IPS DF 6.9 (cell line): ENCODE measurements around the gene PPP1R16B.
"Not testable (repeated sequence)": the region's sequence is repeated elsewhere in the genome, so short reads cannot be mapped to it uniquely, and the experiment has no call there.

Experiments used
- DNase-seq: peaks from one replicate; pipeline ENCODE4 v3.0.0-alpha.2; 2013; ENCODE audit warnings: low read depth, low spot score
- H3K27ac ChIP-seq: one replicate; pipeline ENCODE4 v1.5.1; 2013; ENCODE audit warnings: low read length, control low read depth
- H3K27me3 ChIP-seq: 2 replicates; pipeline ENCODE4 v1.6.1; 2013; ENCODE audit warnings: mild to moderate bottlenecking, low read length; ENCODE audit not compliant: control insufficient read depth, insufficient read depth
- H3K36me3 ChIP-seq: 2 replicates; pipeline ENCODE4 v1.6.1; 2013; ENCODE audit warnings: low read length; ENCODE audit not compliant: control insufficient read depth, insufficient read depth
- H3K4me1 ChIP-seq: 2 replicates; pipeline ENCODE4 v1.6.1; 2013; ENCODE audit warnings: low read length; ENCODE audit not compliant: control insufficient read depth, insufficient read depth
- H3K4me3 ChIP-seq: 2 replicates; pipeline ENCODE4 v1.5.1; 2013; ENCODE audit warnings: mild to moderate bottlenecking, low read length
- H3K9me3 ChIP-seq: 2 replicates; pipeline ENCODE4 v1.6.1; 2013; ENCODE audit warnings: low read length, inconsistent platforms; ENCODE audit not compliant: control insufficient read depth, insufficient read depth
- WGBS: extraction: QIAGEN DNeasy Blood & Tissue Kit; methylation state at CpG from one replicate; pipeline ENCODE4 v1.1.7; 2013; ENCODE audit warnings: mixed read lengths, missing lambda C conversion rate; ENCODE audit not compliant: insufficient read length, insufficient coverage; 5-methylcytosine and 5-hydroxymethylcytosine counted together

PPP1R16B gene

GRCh38 chr20:38847840-38848239, 42.3 kb downstream of the PPP1R16B start:
- Histone ChIP-seq H3K36me3 (no peaks in the 10 kb centered on the region), H3K27ac (no peak overlapping the region), H3K4me3 (no peak overlapping the region), H3K9me3 (no peaks in the 10 kb centered on the region), H3K27me3 (no peaks in the 10 kb centered on the region), H3K4me1 (no peaks in the 10 kb centered on the region)
- no peak for DNase-seq
- no CpG with 5 or more reads among the region's 1 CpG for WGBS

- no CpG with 5 or more reads among the region's 8 CpGs for WGBS
- Histone ChIP-seq H3K27me3 (no peaks in the 10 kb centered on the region), H3K36me3 (no peaks in the 10 kb centered on the region), H3K4me1 (no peaks in the 10 kb centered on the region), H3K27ac (no peak overlapping the region), H3K4me3 (no peak overlapping the region), H3K9me3 (no peaks in the 10 kb centered on the region)
- no peak for DNase-seq
Observed at GRCh38 chr20:38853759-38854158, 48.3 kb downstream of the PPP1R16B start.

GRCh38 chr20:38854654-38855066, 49.2 kb downstream of the PPP1R16B start:
- H3K4me1 ChIP-seq = no peaks in the 10 kb centered on the region
- H3K9me3 ChIP-seq = no peaks in the 10 kb centered on the region
- H3K27ac ChIP-seq = no peak overlapping the region
- no peak for DNase-seq
- H3K4me3 ChIP-seq = no peak overlapping the region
- no peaks in the 10 kb centered on the region for H3K36me3 ChIP-seq
- no CpG with 5 or more reads among the region's 3 CpGs for WGBS
- no peaks in the 10 kb centered on the region for H3K27me3 ChIP-seq

- H3K4me3 ChIP-seq = no peak overlapping the region
- no peak for DNase-seq
- no peaks in the 10 kb centered on the region for H3K9me3 ChIP-seq
- no CpG with 5 or more reads among the region's 5 CpGs for WGBS
- no peaks in the 10 kb centered on the region for H3K36me3 ChIP-seq
- H3K27ac ChIP-seq = no peak overlapping the region
- no peaks in the 10 kb centered on the region for H3K27me3 ChIP-seq
- no peaks in the 10 kb centered on the region for H3K4me1 ChIP-seq
Observed at GRCh38 chr20:38855356-38855755, 49.9 kb downstream of the PPP1R16B start.

GRCh38 chr20:38856570-38856969, 51.1 kb downstream of the PPP1R16B start:
- no peaks in the 10 kb centered on the region for H3K9me3 ChIP-seq
- WGBS = no CpG with 5 or more reads among the region's 2 CpGs
- no peaks in the 10 kb centered on the region for H3K27me3 ChIP-seq
- no peaks in the 10 kb centered on the region for H3K4me1 ChIP-seq
- no peak overlapping the region for H3K27ac ChIP-seq
- no peaks in the 10 kb centered on the region for H3K36me3 ChIP-seq
- H3K4me3 ChIP-seq = no peak overlapping the region
- no peak for DNase-seq

GRCh38 chr20:38857703-38858102, 52.2 kb downstream of the PPP1R16B start:
- Histone ChIP-seq H3K4me1 (no peaks in the 10 kb centered on the region), H3K27me3 (no peaks in the 10 kb centered on the region), H3K4me3 (no peak overlapping the region), H3K36me3 (no peaks in the 10 kb centered on the region), H3K27ac (no peak overlapping the region), H3K9me3 (no peaks in the 10 kb centered on the region)
- no peak for DNase-seq
- no CpG with 5 or more reads among the region's 7 CpGs for WGBS

GRCh38 chr20:38859070-38859690, 53.7 kb downstream of the PPP1R16B start:
- no CpG with 5 or more reads among the region's 9 CpGs for WGBS
- no peaks in the 10 kb centered on the region for H3K27me3 ChIP-seq
- no peak for DNase-seq
- no peak overlapping the region for H3K4me3 ChIP-seq
- H3K4me1 ChIP-seq = no peaks in the 10 kb centered on the region
- H3K9me3 ChIP-seq = no peaks in the 10 kb centered on the region
- no peak overlapping the region for H3K27ac ChIP-seq
- no peaks in the 10 kb centered on the region for H3K36me3 ChIP-seq

GRCh38 chr20:38859857-38860256, 54.4 kb downstream of the PPP1R16B start:
- not testable (repeated sequence) for H3K27me3 ChIP-seq, H3K36me3 ChIP-seq, H3K9me3 ChIP-seq, H3K4me3 ChIP-seq, H3K27ac ChIP-seq, DNase-seq, H3K4me1 ChIP-seq
- no CpG with 5 or more reads among the region's 4 CpGs for WGBS

- Histone ChIP-seq H3K36me3 (no peaks in the 10 kb centered on the region), H3K27me3 (no peaks in the 10 kb centered on the region), H3K4me1 (no peaks in the 10 kb centered on the region), H3K27ac (no peak overlapping the region), H3K4me3 (no peak overlapping the region), H3K9me3 (no peaks in the 10 kb centered on the region)
- WGBS = no CpG with 5 or more reads among the region's 1 CpG
- DNase-seq = no peak
Observed at GRCh38 chr20:38861071-38861401, 55.5 kb downstream of the PPP1R16B start.

GRCh38 chr20:38862226-38862625, 56.7 kb downstream of the PPP1R16B start:
- no peak overlapping the region for H3K4me3 ChIP-seq
- H3K27ac ChIP-seq = no peak overlapping the region

GRCh38 chr20:38863024-38863851, 57.7 kb downstream of the PPP1R16B start:
- DNase-seq = no peak
- no peak overlapping the region for H3K27ac ChIP-seq
- no peaks in the 10 kb centered on the region for H3K4me1 ChIP-seq
- H3K9me3 ChIP-seq = no peaks in the 10 kb centered on the region
- H3K27me3 ChIP-seq = no peaks in the 10 kb centered on the region
- no peak overlapping the region for H3K4me3 ChIP-seq
- no peaks in the 10 kb centered on the region for H3K36me3 ChIP-seq
- WGBS = no CpG with 5 or more reads among the region's 12 CpGs

More at GRCh38 chr20:38862226-38862625, 56.7 kb downstream of the PPP1R16B start:
- Histone ChIP-seq H3K27me3 (no peaks in the 10 kb centered on the region), H3K9me3 (no peaks in the 10 kb centered on the region), H3K36me3 (no peaks in the 10 kb centered on the region), H3K4me1 (no peaks in the 10 kb centered on the region)
- no CpG with 5 or more reads among the region's 5 CpGs for WGBS
- DNase-seq = no peak
